Head of caudate nucleus (tissue), 42 donors: Measurements from ENCODE around the gene GYPC.
A peak's percentile ranks its signal among the peaks of the same experiment; 100 is the strongest.

Experiments used
- DNase-seq, 42 donors: peaks; one replicate each; pipeline versions ENCODE4 v3.0.0 to v3.0.0-alpha.2; 2020 to 2021; ENCODE audit warnings: mixed read lengths in 7 of 42
- intact Hi-C: fragments of 100-400 bp; cut with DNase I; formaldehyde crosslinking; loops from one replicate; pipeline ENCODE4 v1.15.0; 2022

GYPC gene

DNA sequence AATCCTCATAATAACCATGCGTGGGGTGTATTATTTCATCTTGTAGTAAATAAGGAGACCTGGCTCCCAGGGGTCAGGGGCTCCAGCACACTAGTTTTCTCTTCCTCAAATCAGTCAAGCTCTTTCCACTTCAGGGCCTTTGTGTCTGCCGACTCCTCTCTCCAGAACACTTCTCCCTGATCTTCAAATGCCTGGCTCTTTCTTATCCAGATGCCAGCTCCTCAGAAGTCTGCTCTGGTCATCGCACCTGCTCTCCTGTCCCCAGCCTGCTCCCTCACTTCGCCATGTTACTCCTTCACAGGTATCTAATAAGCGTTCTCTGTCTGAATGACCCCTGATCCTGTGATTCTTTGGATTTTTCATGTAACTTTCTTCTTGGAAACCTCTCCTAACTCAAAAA is 62.0 kb downstream of the GYPC start:
- intact Hi-C loops = no loop called here
- DNase-seq = peak in 1 of 42 donors; percentile 28

DNA sequence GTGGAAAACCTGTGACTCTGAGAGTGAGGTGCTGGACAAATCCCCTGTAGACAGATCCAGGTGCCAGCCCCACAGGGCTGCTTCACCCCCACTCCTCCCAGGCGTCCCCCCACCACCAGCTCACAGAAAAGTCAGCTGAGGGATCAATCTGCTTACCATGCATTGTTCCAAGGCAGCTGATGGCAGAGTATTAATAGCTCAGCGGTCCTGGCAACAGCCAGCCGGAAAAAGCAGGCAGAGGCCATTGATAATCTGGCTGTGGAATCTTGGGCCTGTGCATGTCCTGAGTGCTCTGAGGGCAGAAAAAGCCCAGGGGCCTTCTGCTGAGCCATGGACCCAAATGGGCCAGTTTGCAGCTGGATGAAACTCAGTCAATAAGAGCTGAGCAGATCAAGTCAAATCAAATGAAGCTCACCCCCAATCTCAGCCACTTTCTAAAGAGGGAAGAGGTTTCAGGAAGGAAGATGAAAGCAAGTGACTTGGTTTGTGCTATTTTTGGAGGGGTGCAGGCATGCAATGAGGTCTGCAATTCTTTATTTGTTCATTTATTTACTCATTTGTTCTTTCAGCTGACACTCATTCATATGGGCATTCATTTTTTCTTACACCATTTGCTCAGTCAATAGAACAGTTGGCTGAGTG is 63.4 kb downstream of the GYPC start:
- intact Hi-C loops = no loop called here
- peak in 4 of 42 donors; percentile 21 to 39 (median 29) for DNase-seq

DNA sequence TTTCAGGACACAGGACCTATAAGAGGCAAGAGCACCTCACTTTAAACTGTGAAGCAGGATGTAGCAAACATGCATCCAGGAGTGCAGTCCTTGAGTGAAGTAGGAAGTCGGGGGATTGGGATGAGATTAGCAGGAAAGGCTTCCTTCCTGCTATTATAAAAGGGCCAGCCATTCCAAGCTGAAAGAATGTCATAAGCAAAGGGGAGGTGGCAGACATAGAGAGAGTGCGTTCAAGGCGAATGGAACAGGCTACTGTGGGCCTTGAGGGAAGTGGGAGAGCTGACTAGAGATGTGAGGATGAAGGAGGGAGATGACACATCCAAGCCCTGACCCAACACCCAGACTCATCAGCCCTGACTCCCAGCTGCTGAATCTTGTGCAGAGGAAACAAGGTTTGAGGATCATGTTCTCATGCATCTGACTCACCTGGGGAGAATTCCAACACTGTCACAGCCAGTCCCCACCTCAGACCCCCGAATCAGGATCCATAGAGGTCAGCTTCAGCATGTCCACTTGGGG is 63.9 kb downstream of the GYPC start:
- intact Hi-C loops = no loop called here

DNA sequence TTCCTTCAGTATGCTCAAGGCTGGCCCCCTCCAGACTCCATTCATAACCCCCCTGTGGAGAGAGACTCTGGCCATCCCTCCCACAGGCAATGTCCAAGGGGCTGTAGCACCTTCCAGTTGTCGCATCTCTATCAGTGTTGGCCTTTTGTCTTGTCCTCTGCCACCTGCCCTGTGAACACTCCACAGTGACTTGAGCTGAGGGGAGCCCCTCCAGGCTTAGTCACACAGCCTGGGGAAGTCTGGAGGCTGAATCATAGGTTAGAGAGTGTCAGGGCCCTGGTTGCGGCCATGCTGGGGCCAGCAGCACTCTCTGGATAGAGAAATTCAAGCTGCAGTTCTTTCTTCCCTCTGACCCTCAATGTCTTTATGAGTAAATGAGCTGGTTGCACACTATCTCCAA is 64.7 kb downstream of the GYPC start:
- intact Hi-C loops = no loop called here
- peak in 1 of 42 donors; percentile 28 for DNase-seq

More for the DNA sequence above, 63.9 kb downstream of the GYPC start:
- DNase-seq = peak in 1 of 42 donors; percentile 35

DNA sequence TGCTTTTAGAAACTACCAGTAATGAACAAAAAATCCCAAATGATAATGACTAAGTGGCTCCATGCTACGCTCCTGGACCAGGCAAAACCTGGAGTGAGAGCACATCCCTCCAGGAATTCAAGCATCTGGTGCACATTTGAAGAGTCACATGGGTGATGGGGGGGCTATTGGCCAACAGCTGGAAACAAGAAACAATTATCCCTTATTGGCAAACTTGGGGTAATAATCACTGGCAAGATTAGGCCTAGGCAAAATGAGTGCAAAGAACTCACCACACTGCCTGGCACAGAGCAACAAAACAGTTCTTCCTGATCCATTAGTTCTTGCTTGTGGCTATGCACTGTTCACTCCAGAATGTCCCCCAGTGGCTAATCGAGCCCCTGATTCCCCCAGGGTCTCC is 66.1 kb downstream of the GYPC start:
- no peak for DNase-seq
- intact Hi-C loops = no loop called here

DNA sequence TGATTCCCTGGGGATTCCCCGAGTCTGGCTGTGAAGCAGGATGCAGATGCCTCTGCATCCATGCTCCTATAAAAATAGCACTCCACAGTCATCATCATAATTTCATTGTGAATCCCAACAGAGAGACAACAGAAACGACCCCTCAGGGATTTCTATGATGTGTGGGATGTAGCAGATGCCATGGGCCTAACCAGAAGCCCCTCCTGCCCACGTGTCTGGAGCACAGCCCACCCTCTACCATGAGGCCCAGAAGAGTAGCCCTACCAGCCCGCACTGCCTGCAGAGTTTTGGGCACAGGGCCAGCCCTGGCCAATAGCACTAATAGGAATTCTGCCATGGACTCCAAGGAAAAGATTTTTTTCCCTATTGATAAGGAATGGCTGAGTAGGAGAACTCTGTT is 66.6 kb downstream of the GYPC start:
- intact Hi-C loops = no loop called here
- peak in 1 of 42 donors; percentile 27 for DNase-seq

DNA sequence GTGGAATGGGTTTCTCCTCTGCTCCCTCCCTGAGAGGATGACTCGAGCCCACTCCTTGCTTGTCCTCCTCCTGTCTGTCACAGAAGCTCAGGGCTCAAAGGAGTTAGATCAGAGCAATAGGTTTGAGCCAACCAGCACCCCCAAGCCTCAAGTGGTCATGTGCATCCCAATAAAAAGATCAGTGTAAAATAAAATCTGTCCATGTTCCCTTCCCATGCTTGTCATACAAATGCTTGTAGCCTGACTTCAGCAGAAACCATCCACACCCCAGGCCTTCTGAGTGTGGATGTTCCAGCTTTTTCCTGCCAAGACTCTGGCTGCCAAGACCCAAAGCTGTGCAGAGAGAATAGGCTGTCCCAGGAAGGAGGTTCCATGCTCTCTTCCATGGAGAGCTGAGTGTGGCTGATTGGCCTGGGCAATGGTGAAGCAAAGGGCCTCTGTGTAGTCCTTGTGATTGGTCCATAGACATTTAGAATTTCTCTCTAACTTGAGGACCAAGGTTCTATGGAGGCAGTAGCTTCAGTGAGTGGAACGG is 67.4 kb downstream of the GYPC start:
- DNase-seq = peak in 1 of 42 donors; percentile 18
- intact Hi-C loops = no loop called here

DNA sequence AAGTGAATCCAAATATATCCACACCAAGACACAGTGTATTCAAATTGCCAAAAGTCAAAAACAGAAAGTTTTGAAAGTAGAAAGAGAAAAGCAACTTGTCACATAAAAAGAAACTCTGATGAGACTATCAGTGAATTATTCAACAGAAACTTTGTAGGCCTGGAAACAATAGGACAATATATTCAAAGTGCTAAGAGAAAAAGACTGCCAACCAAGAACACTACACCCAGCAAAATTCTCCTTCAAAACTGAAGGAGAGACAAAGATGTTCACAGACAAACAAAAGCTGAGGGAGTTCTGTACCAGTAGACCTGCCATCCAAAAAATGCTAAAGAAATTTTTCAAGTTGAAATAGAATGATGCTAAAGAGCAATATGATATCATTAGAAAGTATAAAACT is 69.6 kb downstream of the GYPC start:
- intact Hi-C loops = no loop called here
- DNase-seq = no peak

DNA sequence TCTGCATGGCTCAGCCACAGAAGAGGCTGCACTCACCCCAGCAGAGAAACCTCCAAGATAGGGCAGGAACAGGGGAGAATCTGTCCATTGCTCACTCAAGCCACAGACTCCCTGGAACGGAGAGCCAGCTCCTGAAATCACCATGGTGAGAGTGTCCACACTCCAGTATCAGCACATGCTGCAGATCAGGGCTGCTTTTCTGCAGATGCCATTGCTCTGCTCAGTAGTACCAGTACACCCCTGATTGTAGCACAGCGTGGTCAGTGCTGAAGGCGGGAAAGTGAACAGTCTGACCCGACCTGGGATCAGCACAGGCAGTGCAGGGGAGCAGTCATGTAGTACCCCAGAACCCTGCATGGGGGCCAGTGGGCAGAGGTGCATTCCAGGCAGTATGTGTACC is 73.9 kb downstream of the GYPC start:
- peak in 1 of 42 donors; percentile 25 for DNase-seq
- intact Hi-C loops = no loop called here

DNA sequence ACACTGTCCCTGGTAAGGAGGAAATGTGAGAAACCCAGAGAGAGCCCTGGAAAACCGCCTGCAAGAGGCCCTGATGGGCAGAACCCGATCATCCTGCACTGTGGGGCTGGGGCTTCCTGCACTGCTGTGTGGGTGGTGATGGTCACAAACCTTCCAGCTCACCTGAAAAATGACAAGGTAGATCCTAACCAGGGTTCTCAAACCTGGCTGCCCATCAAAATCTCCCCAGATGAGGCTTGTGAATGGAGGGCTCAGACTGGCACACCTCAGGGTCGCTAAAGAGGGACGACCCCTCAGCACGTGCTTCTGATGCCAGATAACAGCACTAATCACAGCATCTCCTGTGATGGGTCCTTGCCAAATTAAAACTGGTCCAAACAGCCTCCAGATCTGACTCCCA is 74.7 kb downstream of the GYPC start:
- DNase-seq = peak in 1 of 42 donors; percentile 21
- intact Hi-C loops = no loop called here

DNA sequence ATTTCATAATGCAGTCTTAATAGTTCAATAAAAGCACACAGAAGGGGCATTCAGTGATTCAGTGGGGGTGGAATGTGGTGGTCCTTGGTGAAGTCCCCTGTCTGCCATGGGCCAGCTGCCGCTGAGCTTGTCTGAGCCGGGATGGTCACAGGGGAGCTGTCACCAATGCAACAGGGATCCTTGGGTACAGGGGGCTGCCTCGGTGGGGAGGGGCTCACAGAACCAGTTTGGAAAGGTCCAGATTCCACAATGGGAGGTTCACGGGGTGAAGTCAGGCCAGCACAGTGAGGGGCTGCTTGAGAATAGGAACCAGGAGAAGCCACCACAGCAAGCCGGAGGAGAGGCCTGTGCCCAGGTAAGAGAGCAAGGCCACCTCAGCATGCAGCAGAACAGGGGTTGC is 75.4 kb downstream of the GYPC start:
- intact Hi-C loops = no loop called here

DNA sequence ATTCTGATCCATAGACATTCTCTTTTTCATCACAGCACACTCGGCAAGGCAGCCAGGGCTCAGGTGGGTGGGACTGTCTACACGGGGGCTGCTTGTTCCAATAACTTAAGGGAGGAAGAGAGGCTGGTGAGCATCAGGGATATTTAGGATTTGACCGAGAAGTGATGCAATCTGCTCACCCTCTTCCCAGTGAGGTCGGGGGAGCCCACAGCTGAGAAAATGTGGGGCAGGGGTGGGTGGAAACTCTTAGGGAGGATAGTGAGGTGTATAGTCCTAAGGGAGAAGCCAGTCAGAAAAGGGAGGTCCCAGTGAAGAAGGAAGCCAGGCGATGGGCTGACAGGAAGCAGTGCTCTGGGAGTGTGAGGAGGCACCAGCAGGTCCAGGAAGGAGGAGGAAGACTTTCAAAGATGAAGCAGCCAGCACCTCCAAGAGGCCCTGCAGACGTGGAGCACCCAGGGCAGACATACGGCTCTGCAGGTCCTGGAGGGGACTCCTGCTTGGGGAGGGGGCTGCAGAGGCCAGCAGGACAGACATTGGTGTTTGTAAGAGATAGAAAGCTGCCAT is 76.8 kb downstream of the GYPC start:
- DNase-seq = peak in 1 of 42 donors; percentile 27
- intact Hi-C loops = no loop called here

More for the DNA sequence above, 75.4 kb downstream of the GYPC start:
- DNase-seq = peak in 1 of 42 donors; percentile 21

DNA sequence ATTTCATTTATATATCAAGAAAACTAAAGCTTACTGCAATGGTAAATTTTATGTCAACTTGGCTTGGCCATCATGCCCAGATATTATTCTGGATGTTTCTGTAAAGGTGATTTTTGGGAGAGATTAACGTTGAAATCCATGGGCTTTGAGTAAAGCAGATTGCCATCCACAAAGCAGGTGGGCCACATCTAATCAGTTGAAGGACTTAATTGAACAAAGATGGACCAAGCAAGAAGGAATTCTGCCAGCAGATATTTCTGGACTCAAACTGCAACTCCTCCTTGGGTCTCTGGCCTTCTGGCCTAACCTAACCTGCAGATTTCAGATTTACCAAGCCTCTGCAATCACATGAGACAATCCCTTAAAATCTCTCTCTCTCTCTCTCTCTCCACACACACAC is 77.8 kb downstream of the GYPC start:
- DNase-seq = no peak
- intact Hi-C loops = no loop called here

DNA sequence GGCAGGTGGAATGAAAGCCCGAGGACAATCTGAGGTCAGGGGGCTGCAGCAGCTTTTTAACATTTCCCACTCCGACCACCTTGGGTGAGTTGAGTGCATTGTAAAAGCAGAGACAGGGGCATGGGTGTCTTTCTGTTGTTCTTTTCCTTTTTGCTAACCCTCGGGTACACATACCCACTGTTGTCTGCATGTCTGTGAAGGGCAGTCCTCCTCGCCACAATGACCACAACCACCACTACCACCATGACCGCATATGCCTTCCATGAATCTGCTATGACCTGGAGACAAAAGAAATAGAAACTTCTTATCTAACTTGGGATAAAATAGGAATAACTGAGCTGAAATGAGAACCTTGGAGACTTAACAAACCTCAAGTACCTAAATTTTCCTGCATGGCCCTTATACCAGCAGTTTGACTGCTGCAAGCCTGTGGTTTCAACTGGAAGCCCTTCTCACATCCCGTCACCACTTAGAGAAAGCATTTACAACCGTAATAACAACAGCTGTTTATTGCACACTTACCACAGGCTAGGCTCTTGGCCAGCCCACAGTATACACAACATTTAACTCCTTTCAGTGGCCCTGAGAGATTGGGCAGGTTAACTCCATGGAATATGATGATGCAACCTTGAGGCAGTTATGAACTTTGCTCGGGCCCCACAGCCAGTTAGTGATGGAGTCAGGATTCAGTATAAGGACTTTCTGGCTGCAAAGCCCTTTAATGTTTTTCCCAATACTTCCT is 80.3 kb downstream of the GYPC start:
- DNase-seq = peak in 1 of 42 donors; percentile 14
- intact Hi-C loops = no loop called here

DNA sequence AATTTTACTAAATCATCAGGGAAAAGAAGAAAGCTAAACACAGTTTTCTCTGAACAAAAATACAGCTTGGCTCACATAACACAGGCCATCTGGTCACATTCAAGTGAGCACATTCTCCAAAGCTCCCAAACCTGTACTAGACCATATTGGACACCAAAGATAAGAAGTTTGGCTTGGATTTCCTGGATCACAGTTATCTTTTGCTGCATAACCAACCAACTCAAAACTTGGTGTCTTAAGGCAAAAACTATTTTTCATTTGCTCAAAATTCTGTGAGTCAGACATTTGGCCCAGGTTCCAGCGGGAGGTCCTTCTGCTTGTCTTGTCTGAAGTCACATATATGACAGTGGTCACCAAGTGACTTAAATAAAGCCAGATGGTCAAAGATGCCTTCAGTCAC is 83.2 kb downstream of the GYPC start:
- peak in 1 of 42 donors; percentile 23 for DNase-seq
- intact Hi-C loops = no loop called here

DNA sequence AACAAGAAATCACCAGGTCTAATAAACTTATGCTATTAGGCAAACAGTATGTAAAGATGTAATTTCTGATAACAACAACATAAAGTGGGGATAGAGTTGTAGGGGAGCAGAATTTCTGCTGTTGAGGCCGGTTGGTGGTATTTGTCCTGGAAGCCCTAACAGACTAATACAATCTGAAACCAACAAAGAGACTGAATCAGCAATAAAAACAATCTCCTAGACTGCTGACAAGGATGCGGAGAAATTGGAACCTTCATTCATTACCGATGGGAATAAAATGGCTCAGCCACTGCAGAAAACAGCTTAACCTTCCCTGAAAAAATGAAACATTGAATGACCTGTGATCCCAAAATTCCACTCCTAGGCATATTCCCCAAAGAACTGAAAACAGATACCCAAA is 88.7 kb downstream of the GYPC start:
- intact Hi-C loops = no loop called here
- peak in 1 of 42 donors; percentile 5 for DNase-seq
